ENCODE data around the gene ANGPTL2.

DNA sequence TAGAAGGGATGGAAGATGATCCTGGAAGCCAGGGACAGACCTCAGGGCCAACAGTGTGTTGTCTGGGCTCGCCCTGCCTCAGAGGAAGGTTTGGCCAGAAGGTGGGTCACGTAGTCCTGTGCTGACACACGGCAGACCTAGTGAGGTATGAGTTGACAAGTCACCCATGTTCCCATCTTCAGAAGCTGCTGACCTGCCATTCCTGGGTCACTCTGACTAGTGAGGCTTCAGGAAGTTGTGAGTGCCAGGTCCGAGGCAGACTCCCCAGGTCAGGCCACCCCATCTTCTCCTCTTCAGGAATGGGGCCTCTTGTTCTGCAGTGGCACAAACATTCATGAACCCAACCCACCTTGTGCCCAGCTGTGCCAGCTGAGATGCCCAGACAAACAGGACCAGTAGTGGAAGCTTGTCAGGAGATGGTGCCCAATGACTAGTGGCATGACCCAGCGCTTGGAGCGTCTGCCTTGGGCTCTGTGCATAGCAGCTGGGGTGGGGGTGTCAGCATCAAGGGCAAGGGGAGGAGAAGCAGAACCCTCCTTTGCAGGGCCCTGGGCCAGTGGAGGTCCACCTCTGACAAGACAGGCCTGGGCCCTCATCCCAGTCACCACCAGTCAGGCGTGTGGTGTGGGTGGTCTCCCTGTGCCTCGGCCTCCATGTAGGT is 16.8 kb upstream of the ANGPTL2 start:
- TF ChIP-seq POLR2A (IDR thresholded peaks at IDR 0.05; ENCODE audit: low read depth, low read length) (no peak), TAF1 (IDR thresholded peaks at IDR 0.05; ENCODE audit: borderline replicate concordance, low read depth, low read length) (no peak)

All from GM12892 (cell line).